Measurements from ENCODE around the gene CMTM8. TPM values are rescaled to one million over a fixed set of nuclear protein-coding genes. Genes with fewer than 3 reads are reported as not detected.
"Not testable (repeated sequence)": the region's sequence is repeated elsewhere in the genome, so short reads cannot be mapped to it uniquely, and the experiment has no call there.

CMTM8 gene
- total RNA-seq, 1 experiment from 2014 or later, result 3.2 TPM

GRCh38 chr3:32222950-32223349 is 15.5 kb upstream of the CMTM8 start:
- in situ Hi-C loops (cut with HindIII; ENCODE audit: low pct_unique_long_range_greater_than_20kb, low sequenced_read_pairs), result no loop called here
- DNase-seq (ENCODE audit: low read depth), result no peak

- DNase-seq (ENCODE audit: low read depth), result no peak
- in situ Hi-C loops (cut with HindIII; ENCODE audit: low pct_unique_long_range_greater_than_20kb, low sequenced_read_pairs), result no loop called here
Measured at GRCh38 chr3:32224016-32224516, 14.4 kb upstream of the CMTM8 start.

- DNase-seq (ENCODE audit: low read depth), result no peak
- in situ Hi-C loops (cut with HindIII; ENCODE audit: low pct_unique_long_range_greater_than_20kb, low sequenced_read_pairs), result no loop called here
Measured at GRCh38 chr3:32226875-32227500, 11.5 kb upstream of the CMTM8 start.

GRCh38 chr3:32228743-32229142 is 9.7 kb upstream of the CMTM8 start:
- DNase-seq (ENCODE audit: low read depth); in situ Hi-C loops (cut with HindIII; ENCODE audit: low pct_unique_long_range_greater_than_20kb, low sequenced_read_pairs): not testable (repeated sequence)

DNA sequence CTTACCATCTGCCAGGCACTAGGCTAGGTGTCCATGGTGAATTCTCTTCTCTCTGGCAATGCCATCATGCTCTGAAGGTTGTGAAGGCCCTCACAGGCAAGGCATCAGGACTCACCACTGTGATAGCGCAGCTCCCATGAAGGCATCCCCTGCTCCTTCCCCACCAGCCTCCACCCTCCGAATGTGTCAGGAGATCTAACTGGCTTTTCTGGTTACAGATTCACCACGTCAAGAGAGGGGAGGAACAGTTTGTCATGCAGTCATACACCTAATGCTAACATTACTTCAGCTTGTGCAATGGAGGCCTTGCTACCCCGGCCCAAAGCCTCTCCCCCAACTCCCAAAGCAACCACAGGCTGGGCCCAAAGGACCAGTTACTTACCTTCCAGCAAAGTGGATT is 8.9 kb upstream of the CMTM8 start:
- in situ Hi-C loops (cut with HindIII; ENCODE audit: low pct_unique_long_range_greater_than_20kb, low sequenced_read_pairs), result no loop called here
- no peak for DNase-seq (ENCODE audit: low read depth)

GRCh38 chr3:32236377-32236776 is 2.1 kb upstream of the CMTM8 start:
- in situ Hi-C loops (cut with HindIII; ENCODE audit: low pct_unique_long_range_greater_than_20kb, low sequenced_read_pairs), result no loop called here

GRCh38 chr3:32237670-32238452 is 619 bp upstream of the CMTM8 start:
- in situ Hi-C loops (cut with HindIII; ENCODE audit: low pct_unique_long_range_greater_than_20kb, low sequenced_read_pairs), result no loop called here
- DNase-seq (ENCODE audit: low read depth), result no peak

More at GRCh38 chr3:32236377-32236776, 2.1 kb upstream of the CMTM8 start:
- DNase-seq (ENCODE audit: low read depth), result no peak

GRCh38 chr3:32239307-32240158 is 1.1 kb downstream of the CMTM8 start:
- in situ Hi-C loops (cut with HindIII; ENCODE audit: low pct_unique_long_range_greater_than_20kb, low sequenced_read_pairs), result no loop called here
- peak; percentile 50 for DNase-seq (ENCODE audit: low read depth)

- in situ Hi-C loops (cut with HindIII; ENCODE audit: low pct_unique_long_range_greater_than_20kb, low sequenced_read_pairs), result no loop called here
- peak; percentile 10 for DNase-seq (ENCODE audit: low read depth)
Measured at GRCh38 chr3:32240159-32240545, 1.7 kb downstream of the CMTM8 start.

DNA sequence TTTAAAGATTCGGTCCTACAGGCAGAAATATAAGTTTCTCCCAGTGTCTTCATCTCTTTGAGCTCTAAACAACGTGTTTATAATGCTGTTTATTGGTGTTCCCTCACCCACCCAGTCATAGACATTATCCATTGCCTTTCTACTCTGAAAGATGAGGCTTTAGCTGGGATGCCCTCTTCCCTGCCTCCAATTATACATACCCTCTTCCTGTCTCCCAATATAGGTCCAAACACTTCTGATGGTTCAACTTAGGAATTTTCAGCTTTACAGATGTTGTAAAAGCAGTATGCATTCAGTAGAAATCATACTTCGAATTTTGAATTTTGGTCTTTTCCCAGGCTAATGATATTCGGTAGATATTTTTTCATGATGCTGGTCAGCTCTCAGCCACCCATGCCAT is 2.6 kb downstream of the CMTM8 start:
- DNase-seq (ENCODE audit: low read depth), result no peak
- in situ Hi-C loops (cut with HindIII; ENCODE audit: low pct_unique_long_range_greater_than_20kb, low sequenced_read_pairs), result no loop called here

- no peak for DNase-seq (ENCODE audit: low read depth)
Measured at GRCh38 chr3:32243519-32243918, 5.0 kb downstream of the CMTM8 start.

DNA sequence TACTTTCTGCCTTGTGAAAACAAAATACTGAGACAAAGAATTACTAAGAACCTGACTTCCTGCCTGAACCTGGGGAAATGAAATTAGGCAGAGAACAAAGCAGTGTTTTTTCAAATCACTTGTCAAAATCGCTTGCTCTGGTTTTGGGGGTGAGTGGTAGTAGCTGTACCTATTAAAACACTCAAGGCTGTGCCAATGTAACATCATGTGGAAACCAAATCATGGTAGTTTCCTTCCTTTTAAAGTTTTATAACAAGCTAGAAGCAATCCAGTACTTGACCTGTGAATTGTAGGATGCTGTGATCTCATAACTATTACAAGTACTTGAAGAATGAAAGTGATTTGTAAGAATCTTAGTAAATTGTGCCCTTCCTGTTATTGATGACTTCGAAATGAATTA is 6.7 kb downstream of the CMTM8 start:
- no peak for DNase-seq (ENCODE audit: low read depth)
- in situ Hi-C loops (cut with HindIII; ENCODE audit: low pct_unique_long_range_greater_than_20kb, low sequenced_read_pairs), result no loop called here

More at GRCh38 chr3:32243519-32243918, 5.0 kb downstream of the CMTM8 start:
- in situ Hi-C loops (cut with HindIII; ENCODE audit: low pct_unique_long_range_greater_than_20kb, low sequenced_read_pairs), result no loop called here

- in situ Hi-C loops (cut with HindIII; ENCODE audit: low pct_unique_long_range_greater_than_20kb, low sequenced_read_pairs), result no loop called here
- peak; percentile 10 for DNase-seq (ENCODE audit: low read depth)
Measured at GRCh38 chr3:32246079-32246675, 7.7 kb downstream of the CMTM8 start.

DNA sequence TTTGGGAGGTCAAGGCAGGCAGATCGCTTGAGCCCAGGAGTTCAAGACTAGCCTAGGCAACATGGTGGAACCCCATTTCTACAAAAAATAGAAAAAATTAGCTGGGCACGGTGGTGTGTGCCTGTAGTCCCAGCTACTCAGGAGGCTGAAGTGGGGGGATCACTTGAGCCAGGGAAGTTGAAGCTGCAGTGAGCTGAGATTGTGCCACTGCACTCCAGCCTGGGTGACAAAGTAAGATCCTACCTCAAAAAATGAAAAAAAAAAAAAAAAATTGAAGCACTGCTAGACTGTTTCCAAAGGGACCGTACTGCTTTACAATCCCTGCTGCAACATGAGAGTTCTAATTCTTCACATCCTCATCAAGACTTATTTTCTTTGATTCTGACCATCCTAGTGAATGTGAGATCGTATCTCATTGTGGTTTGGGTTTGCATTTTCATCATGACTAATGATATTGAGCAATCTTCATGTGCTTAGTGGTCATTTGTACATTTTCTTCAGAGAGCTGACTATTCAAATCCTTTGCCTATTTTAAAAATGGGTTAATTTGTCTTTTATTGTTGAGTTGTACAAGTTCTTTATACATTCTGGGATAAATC is 10.8 kb downstream of the CMTM8 start:
- in situ Hi-C loops (cut with HindIII; ENCODE audit: low pct_unique_long_range_greater_than_20kb, low sequenced_read_pairs), result no loop called here
- peak; percentile 78 for DNase-seq (ENCODE audit: low read depth)

- in situ Hi-C loops (cut with HindIII; ENCODE audit: low pct_unique_long_range_greater_than_20kb, low sequenced_read_pairs), result no loop called here
- no peak for DNase-seq (ENCODE audit: low read depth)
Measured at GRCh38 chr3:32254268-32254667, 15.8 kb downstream of the CMTM8 start.

GRCh38 chr3:32255345-32255744 is 16.9 kb downstream of the CMTM8 start:
- DNase-seq (ENCODE audit: low read depth), result no peak
- in situ Hi-C loops (cut with HindIII; ENCODE audit: low pct_unique_long_range_greater_than_20kb, low sequenced_read_pairs), result no loop called here

GRCh38 chr3:32256206-32256605 is 17.7 kb downstream of the CMTM8 start:
- in situ Hi-C loops (cut with HindIII; ENCODE audit: low pct_unique_long_range_greater_than_20kb, low sequenced_read_pairs), result no loop called here
- DNase-seq (ENCODE audit: low read depth), result no peak

DNA sequence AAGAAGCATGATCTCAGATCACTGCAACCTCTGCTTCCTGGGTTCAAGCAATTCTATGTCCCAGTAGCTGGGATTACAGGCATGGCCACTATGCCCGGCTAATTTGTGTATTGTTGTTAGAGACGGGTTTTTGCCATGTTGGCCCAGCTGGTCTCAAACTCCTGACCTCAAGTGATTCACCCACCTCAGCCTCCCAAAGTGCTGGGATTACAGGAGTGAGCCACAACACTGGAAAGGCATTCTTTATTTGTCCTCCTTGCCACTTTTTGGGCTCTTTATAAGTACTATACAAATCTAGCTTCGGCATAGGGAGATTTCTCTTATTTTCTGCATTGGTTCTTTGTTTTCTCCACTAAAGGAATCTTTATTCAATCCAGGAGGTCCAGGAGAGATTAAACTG is 18.6 kb downstream of the CMTM8 start:
- in situ Hi-C loops (cut with HindIII; ENCODE audit: low pct_unique_long_range_greater_than_20kb, low sequenced_read_pairs), result no loop called here
- no peak for DNase-seq (ENCODE audit: low read depth)
